Mesendoderm (in vitro differentiated cells): ENCODE measurements around the gene ABCC5.

ENCODE experiments used
- DNase-seq: peaks from one replicate; pipeline ENCODE4 v3.0.0; 2013
- H2AK5ac ChIP-seq: 2 replicates; pipeline ENCODE4 v1.6.1; 2013; ENCODE audit warnings: low read length, inconsistent platforms
- H2BK120ac ChIP-seq: 2 replicates; pipeline ENCODE4 v1.6.1; 2013; ENCODE audit warnings: low read depth, mild to moderate bottlenecking, low read length, moderate library complexity, mixed read lengths
- H2BK15ac ChIP-seq: replicated peaks from 2 replicates; pipeline ENCODE4 v1.6.1; 2013; ENCODE audit warnings: low read depth, mild to moderate bottlenecking, moderate library complexity
- H2BK5ac ChIP-seq: 2 replicates; pipeline ENCODE4 v1.6.1; 2013; ENCODE audit warnings: low read length, inconsistent platforms
- H3K18ac ChIP-seq: 2 replicates; pipeline ENCODE4 v1.6.1; 2013; ENCODE audit warnings: mild to moderate bottlenecking, low read length, mixed read lengths
- H3K23ac ChIP-seq: one replicate; pipeline ENCODE4 v1.6.1; 2013; ENCODE audit warnings: low read length
- H3K27ac ChIP-seq: 2 replicates; pipeline ENCODE4 v1.5.1; 2013; ENCODE audit warnings: low read depth, mild to moderate bottlenecking, inconsistent platforms, low read length, moderate library complexity
- H3K27me3 ChIP-seq: 2 replicates; pipeline ENCODE4 v1.6.1; 2013; ENCODE audit warnings: low read length, control low read depth, mild to moderate bottlenecking, inconsistent platforms; ENCODE audit not compliant: insufficient read depth, poor library complexity
- H3K36me3 ChIP-seq: 2 replicates; pipeline ENCODE4 v1.6.1; 2013; ENCODE audit warnings: low read length, inconsistent platforms; ENCODE audit not compliant: control insufficient read depth, insufficient read depth
- H3K4ac ChIP-seq: one replicate; pipeline ENCODE4 v1.6.1; 2013; ENCODE audit warnings: low read depth, mild to moderate bottlenecking, low read length, moderate library complexity
- H3K4me1 ChIP-seq: 2 replicates; pipeline ENCODE4 v1.6.1; 2013; ENCODE audit warnings: low read depth, low read length, inconsistent platforms; ENCODE audit not compliant: control insufficient read depth
- H3K4me2 ChIP-seq: 2 replicates; pipeline ENCODE4 v1.6.1; 2013; ENCODE audit warnings: low read length
- H3K4me3 ChIP-seq: 2 replicates; pipeline ENCODE4 v1.5.1; 2013; ENCODE audit warnings: mild to moderate bottlenecking, low read length
- H3K56ac ChIP-seq: one replicate; pipeline ENCODE4 v1.6.1; 2013; ENCODE audit warnings: low read length
- H3K79me1 ChIP-seq: 2 replicates; pipeline ENCODE4 v1.6.1; 2013; ENCODE audit warnings: low read length, inconsistent platforms
- H3K79me2 ChIP-seq: 2 replicates; pipeline ENCODE4 v1.6.1; 2013; ENCODE audit warnings: mild to moderate bottlenecking, low read length; ENCODE audit not compliant: control insufficient read depth, insufficient read depth
- H3K9ac ChIP-seq: 2 replicates; pipeline ENCODE4 v1.6.1; 2013; ENCODE audit warnings: low read length, inconsistent platforms
- H4K5ac ChIP-seq: one replicate; pipeline ENCODE4 v1.6.1; 2013; ENCODE audit warnings: low read length
- H4K8ac ChIP-seq: one replicate; pipeline ENCODE4 v1.6.1; 2013; ENCODE audit warnings: low read depth, mild to moderate bottlenecking, control low read depth, low read length, moderate library complexity
- WGBS: extraction: QIAGEN DNeasy Blood & Tissue Kit; methylation state at CpG from one replicate; pipeline ENCODE4 v1.1.7; 2013; ENCODE audit warnings: low lambda C conversion rate, missing lambda C conversion rate; ENCODE audit not compliant: insufficient coverage; ENCODE audit errors: extremely low coverage; 5-methylcytosine and 5-hydroxymethylcytosine counted together

Gene ABCC5

DNA sequence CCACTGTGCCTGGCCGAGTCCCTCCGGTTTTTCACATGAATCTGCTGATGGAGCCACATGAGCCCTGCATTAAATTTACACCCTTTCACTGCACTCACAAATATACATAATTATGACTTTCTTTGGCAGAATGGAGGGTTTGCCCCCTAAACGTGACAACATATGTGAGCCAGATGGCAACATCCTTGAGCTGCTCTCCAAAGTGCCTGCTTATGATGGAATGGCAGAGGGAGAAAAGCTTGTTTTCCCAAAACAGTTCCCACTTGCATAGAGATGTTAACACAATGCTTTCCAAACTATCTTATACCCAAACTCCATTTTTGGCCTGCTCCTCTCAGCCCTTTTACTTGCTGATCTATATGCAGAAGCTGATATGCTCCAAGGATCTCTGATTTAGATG, 54.9 kb downstream of the ABCC5 start:
- Histone ChIP-seq H3K4me3 (no peak overlapping the region), H3K18ac (no peak overlapping the region), H2BK5ac (no peak overlapping the region), H3K79me2 (no peaks in the 10 kb centered on the region), H3K9ac (no peak overlapping the region), H2BK120ac (no peak overlapping the region), H3K4me1 (no peaks in the 10 kb centered on the region), H3K27ac (no peak overlapping the region), H3K27me3 (no peaks in the 10 kb centered on the region), H3K4me2 (no peak overlapping the region), H3K36me3 (peaks cover 9% of the 10 kb centered on the region), H2BK15ac (no peak overlapping the region), H3K79me1 (no peaks in the 10 kb centered on the region), H3K23ac (no peak overlapping the region), H3K4ac (no peak overlapping the region), H3K56ac (no peak overlapping the region), H4K8ac (no peak overlapping the region), H2AK5ac (no peak overlapping the region), H4K5ac (no peak overlapping the region)
- no peak for DNase-seq
- WGBS, result no CpG with 5 or more reads among the region's 3 CpGs

DNA sequence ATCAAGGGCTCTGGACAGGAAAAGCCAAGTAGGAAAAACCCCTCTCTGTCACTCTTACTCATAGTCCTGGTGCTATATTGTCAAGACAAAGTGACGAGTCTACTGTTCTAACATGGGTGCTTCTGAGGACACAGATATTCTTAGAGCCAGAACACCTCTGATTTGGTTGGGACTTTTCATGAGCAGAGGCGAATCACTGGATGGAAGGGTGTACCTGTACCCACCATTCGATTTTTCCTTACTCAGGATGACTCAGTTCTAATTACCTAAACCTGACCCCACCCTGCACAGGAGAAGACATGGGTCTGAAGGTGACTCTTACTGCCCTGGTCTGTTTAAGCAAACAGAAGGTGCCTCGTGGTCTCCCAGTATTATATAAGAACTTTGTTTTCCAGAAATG, 58.5 kb downstream of the ABCC5 start:
- no peaks in the 10 kb centered on the region for H3K79me1 ChIP-seq
- H3K27me3 ChIP-seq, result no peaks in the 10 kb centered on the region
- no peak for DNase-seq
- no peak overlapping the region for H3K23ac ChIP-seq
- H3K18ac ChIP-seq, result no peak overlapping the region
- H3K56ac ChIP-seq, result no peak overlapping the region
- H2BK15ac ChIP-seq, result no peak overlapping the region
- H2BK5ac ChIP-seq, result no peak overlapping the region
- no peak overlapping the region for H4K5ac ChIP-seq
- no peak overlapping the region for H3K4ac ChIP-seq
- H2BK120ac ChIP-seq, result no peak overlapping the region
- H3K9ac ChIP-seq, result no peak overlapping the region
- no peak overlapping the region for H3K27ac ChIP-seq
- H4K8ac ChIP-seq, result no peak overlapping the region
- no peak overlapping the region for H3K4me2 ChIP-seq
- no CpG with 5 or more reads among the region's 4 CpGs for WGBS
- H2AK5ac ChIP-seq, result no peak overlapping the region
- peaks cover 2% of the 10 kb centered on the region for H3K4me1 ChIP-seq
- peaks cover 7% of the 10 kb centered on the region for H3K36me3 ChIP-seq
- H3K79me2 ChIP-seq, result no peaks in the 10 kb centered on the region
- H3K4me3 ChIP-seq, result no peak overlapping the region

DNA sequence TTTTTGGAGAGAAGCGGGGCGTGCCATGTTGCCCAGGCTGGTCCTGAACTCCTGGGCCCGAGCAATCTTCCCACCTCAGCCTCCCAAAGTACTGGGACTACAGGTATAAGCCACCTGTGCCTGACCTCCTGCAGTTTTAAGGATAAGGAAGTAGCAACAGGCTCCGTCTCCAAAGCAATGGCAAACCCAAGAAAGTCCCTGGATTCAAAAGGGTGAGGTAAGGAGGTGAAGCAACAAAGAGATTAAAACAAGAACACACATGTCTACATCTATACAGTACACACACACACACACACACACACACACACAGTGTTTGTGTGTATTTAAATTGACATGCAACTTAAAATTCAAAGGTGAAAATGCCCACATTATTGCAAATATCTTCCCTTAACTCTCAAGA, 58.9 kb downstream of the ABCC5 start:
- H2BK120ac ChIP-seq, result no peak overlapping the region
- no peak overlapping the region for H3K18ac ChIP-seq
- H3K27me3 ChIP-seq, result no peaks in the 10 kb centered on the region
- no peaks in the 10 kb centered on the region for H3K79me1 ChIP-seq
- H2AK5ac ChIP-seq, result no peak overlapping the region
- DNase-seq, result no peak
- peaks cover 5% of the 10 kb centered on the region for H3K36me3 ChIP-seq
- H3K9ac ChIP-seq, result no peak overlapping the region
- H3K4me2 ChIP-seq, result no peak overlapping the region
- H2BK15ac ChIP-seq, result no peak overlapping the region
- H3K27ac ChIP-seq, result no peak overlapping the region
- no peaks in the 10 kb centered on the region for H3K79me2 ChIP-seq
- H2BK5ac ChIP-seq, result no peak overlapping the region
- H3K4me1 ChIP-seq, result peaks cover 2% of the 10 kb centered on the region
- H4K8ac ChIP-seq, result no peak overlapping the region
- H3K56ac ChIP-seq, result no peak overlapping the region
- no peak overlapping the region for H3K4ac ChIP-seq
- no peak overlapping the region for H4K5ac ChIP-seq
- WGBS, result no CpG with 5 or more reads among the region's 4 CpGs
- H3K23ac ChIP-seq, result no peak overlapping the region
- H3K4me3 ChIP-seq, result no peak overlapping the region

DNA sequence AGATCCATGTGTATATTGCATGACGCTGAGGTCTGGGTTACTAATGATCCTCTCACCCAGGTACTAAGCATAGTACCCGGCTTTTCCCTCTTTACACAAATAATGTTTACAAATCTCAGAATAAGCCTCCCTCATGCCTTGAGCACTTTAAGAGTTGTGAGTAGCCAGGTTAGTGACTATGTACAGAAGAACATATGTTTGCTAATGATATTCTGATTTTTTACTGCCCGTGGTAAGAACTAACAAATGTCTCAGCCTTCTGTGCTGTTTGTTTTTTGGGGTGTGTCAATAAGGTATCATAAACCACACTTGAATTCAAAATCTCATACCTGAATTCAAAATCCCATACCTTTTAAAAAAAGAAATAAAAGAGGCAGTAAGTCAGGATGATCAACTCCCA, 59.5 kb downstream of the ABCC5 start:
- Histone ChIP-seq H2BK120ac (no peak overlapping the region), H3K4me2 (no peak overlapping the region), H3K79me1 (no peaks in the 10 kb centered on the region), H3K4ac (no peak overlapping the region), H3K18ac (no peak overlapping the region), H3K27me3 (no peaks in the 10 kb centered on the region), H3K27ac (no peak overlapping the region), H2BK5ac (no peak overlapping the region), H3K9ac (no peak overlapping the region), H3K23ac (no peak overlapping the region), H3K56ac (no peak overlapping the region), H2BK15ac (no peak overlapping the region), H3K79me2 (no peaks in the 10 kb centered on the region), H3K4me1 (peaks cover 5% of the 10 kb centered on the region), H3K36me3 (peaks cover 5% of the 10 kb centered on the region), H3K4me3 (no peak overlapping the region), H2AK5ac (no peak overlapping the region), H4K5ac (no peak overlapping the region), H4K8ac (no peak overlapping the region)
- no CpG with 5 or more reads among the region's 3 CpGs for WGBS
- no peak for DNase-seq

DNA sequence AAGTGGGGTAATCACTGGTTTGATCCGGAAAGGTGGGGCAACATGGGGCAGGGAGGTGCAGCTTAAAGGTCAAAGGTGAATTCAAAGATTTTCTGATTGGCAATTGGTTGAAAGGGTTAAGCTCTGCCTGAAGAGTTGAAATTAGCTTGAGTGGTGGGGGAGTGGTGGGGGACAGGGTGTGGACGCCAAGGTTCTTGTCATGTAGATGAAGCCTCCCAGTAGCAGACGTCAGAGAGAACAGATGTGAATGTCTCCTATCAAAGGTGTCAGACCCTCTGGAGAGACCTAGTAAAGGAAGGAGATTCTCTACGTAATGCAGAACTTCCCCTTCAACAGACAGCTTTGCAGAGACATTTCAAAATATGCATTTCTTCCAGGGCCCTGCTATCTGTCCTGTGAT, 62.8 kb downstream of the ABCC5 start:
- Histone ChIP-seq H3K36me3 (peaks cover 2% of the 10 kb centered on the region), H3K23ac (no peak overlapping the region), H3K4me2 (no peak overlapping the region), H3K4ac (no peak overlapping the region), H2BK15ac (no peak overlapping the region), H3K4me3 (no peak overlapping the region), H3K4me1 (peaks cover 5% of the 10 kb centered on the region), H3K79me1 (no peaks in the 10 kb centered on the region), H3K18ac (no peak overlapping the region), H3K79me2 (no peaks in the 10 kb centered on the region), H2BK120ac (no peak overlapping the region), H4K5ac (no peak overlapping the region), H3K27me3 (no peaks in the 10 kb centered on the region), H3K9ac (no peak overlapping the region), H3K27ac (no peak overlapping the region), H2AK5ac (no peak overlapping the region), H2BK5ac (no peak overlapping the region), H3K56ac (no peak overlapping the region), H4K8ac (no peak overlapping the region)
- DNase-seq, result peak; percentile 75
- no CpG with 5 or more reads among the region's 4 CpGs for WGBS

- Histone ChIP-seq H3K27me3 (no peaks in the 10 kb centered on the region), H2BK15ac (no peak overlapping the region), H3K4me3 (no peak overlapping the region), H3K27ac (no peak overlapping the region), H3K4me1 (peaks cover 5% of the 10 kb centered on the region), H3K18ac (no peak overlapping the region), H3K79me1 (no peaks in the 10 kb centered on the region), H2AK5ac (no peak overlapping the region), H2BK120ac (no peak overlapping the region), H3K4me2 (no peak overlapping the region), H3K56ac (no peak overlapping the region), H4K5ac (no peak overlapping the region), H3K4ac (no peak overlapping the region), H4K8ac (no peak overlapping the region), H3K23ac (no peak overlapping the region), H3K36me3 (peaks cover 4% of the 10 kb centered on the region), H3K79me2 (no peaks in the 10 kb centered on the region), H2BK5ac (no peak overlapping the region), H3K9ac (no peak overlapping the region)
- WGBS, result no CpG with 5 or more reads among the region's 6 CpGs
- no peak for DNase-seq
These were observed 64.1 kb downstream of the ABCC5 start for GRCh38 chr3:183953471-183954070.
